ENCODE data around the gene ZFP69. TPM values are rescaled to one million over a fixed set of nuclear protein-coding genes. Genes with fewer than 3 reads are reported as not detected.

Gene ZFP69
- total and polyA plus RNA-seq, 10 of the 15 experiments (the other 5 are each of a cell fraction or from before 2014, with no cell fraction given) = 1.9 to 6.4 (median 3.7) TPM

GRCh38 chr1:40531381-40532061 lies 54.4 kb downstream of the ZFP69 start, which contains the start of gene ZNF684 (continued):
- TF ChIP-seq, protein P1, sequence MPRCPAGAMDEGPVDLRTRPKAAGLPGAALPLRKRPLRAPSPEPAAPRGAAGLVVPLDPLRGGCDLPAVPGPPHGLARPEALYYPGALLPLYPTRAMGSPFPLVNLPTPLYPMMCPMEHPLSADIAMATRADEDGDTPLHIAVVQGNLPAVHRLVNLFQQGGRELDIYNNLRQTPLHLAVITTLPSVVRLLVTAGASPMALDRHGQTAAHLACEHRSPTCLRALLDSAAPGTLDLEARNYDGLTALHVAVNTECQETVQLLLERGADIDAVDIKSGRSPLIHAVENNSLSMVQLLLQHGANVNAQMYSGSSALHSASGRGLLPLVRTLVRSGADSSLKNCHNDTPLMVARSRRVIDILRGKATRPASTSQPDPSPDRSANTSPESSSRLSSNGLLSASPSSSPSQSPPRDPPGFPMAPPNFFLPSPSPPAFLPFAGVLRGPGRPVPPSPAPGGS (IDR thresholded peaks at IDR 0.05; ENCODE audit: borderline replicate concordance, insufficient read depth, low read depth, low read length, poor library complexity, severe bottlenecking) = no peak
- TF ChIP-seq SPI1 (IDR thresholded peaks at IDR 0.05; ENCODE audit: borderline replicate concordance, insufficient read depth, low read depth, low read length) (peak; percentile 53; the same call in 1 of the 2 replicates), PML (IDR thresholded peaks at IDR 0.05; ENCODE audit: low read length) (peak; percentile 91; the same call in 1 of the 2 replicates), DPF2 (IDR thresholded peaks at IDR 0.05) (peak; percentile 84), GATAD2B (conservative IDR thresholded peaks at IDR 0.05; ENCODE audit: low read depth) (no peak; the same call in 1 of the 2 replicates), MXI1 (IDR thresholded peaks at IDR 0.05; ENCODE audit: low read depth, low read length) (peak; percentile 85), SIX5 (IDR thresholded peaks at IDR 0.05; ENCODE audit: low read depth, low read length, severe bottlenecking) (peak; percentile 90), MAX (IDR thresholded peaks at IDR 0.05; ENCODE audit: low read depth, low read length) (peak; percentile 64; the same call in 1 of the 2 replicates), CREB1 (IDR thresholded peaks at IDR 0.05; ENCODE audit: low read depth) (peak; percentile 95), TARDBP (IDR thresholded peaks at IDR 0.05; ENCODE audit: borderline replicate concordance) (0 out of 2 replicates have a peak, but pooled peaks have one; percentile 25), RB1 (IDR thresholded peaks at IDR 0.05; ENCODE audit: borderline replicate concordance) (0 out of 2 replicates have a peak, but pooled peaks have one; percentile 35)
- TF ChIP-seq, protein P2, sequence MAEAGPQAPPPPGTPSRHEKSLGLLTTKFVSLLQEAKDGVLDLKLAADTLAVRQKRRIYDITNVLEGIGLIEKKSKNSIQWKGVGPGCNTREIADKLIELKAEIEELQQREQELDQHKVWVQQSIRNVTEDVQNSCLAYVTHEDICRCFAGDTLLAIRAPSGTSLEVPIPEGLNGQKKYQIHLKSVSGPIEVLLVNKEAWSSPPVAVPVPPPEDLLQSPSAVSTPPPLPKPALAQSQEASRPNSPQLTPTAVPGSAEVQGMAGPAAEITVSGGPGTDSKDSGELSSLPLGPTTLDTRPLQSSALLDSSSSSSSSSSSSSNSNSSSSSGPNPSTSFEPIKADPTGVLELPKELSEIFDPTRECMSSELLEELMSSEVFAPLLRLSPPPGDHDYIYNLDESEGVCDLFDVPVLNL (IDR thresholded peaks at IDR 0.05; ENCODE audit: low read depth, low read length) = peak; percentile 92
- TF ChIP-seq, protein P3, sequence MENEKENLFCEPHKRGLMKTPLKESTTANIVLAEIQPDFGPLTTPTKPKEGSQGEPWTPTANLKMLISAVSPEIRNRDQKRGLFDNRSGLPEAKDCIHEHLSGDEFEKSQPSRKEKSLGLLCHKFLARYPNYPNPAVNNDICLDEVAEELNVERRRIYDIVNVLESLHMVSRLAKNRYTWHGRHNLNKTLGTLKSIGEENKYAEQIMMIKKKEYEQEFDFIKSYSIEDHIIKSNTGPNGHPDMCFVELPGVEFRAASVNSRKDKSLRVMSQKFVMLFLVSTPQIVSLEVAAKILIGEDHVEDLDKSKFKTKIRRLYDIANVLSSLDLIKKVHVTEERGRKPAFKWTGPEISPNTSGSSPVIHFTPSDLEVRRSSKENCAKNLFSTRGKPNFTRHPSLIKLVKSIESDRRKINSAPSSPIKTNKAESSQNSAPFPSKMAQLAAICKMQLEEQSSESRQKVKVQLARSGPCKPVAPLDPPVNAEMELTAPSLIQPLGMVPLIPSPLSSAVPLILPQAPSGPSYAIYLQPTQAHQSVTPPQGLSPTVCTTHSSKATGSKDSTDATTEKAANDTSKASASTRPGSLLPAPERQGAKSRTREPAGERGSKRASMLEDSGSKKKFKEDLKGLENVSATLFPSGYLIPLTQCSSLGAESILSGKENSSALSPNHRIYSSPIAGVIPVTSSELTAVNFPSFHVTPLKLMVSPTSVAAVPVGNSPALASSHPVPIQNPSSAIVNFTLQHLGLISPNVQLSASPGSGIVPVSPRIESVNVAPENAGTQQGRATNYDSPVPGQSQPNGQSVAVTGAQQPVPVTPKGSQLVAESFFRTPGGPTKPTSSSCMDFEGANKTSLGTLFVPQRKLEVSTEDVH (IDR thresholded peaks at IDR 0.05; ENCODE audit: low read depth, partially characterized antibody) = peak; percentile 68

Measured in GM12878 (cell line).